Neural cell (in vitro differentiated cells): ENCODE data around the gene PTPRR.

ENCODE experiments used
- EP300 ChIP-seq: fragments of 450-650 bp; conservative IDR thresholded peaks from 2 replicates; pipeline ENCODE4 v1.6.1; 2014; ENCODE audit warnings: antibody characterized with exemption, mild to moderate bottlenecking, moderate library complexity; ENCODE audit not compliant: poor library complexity, severe bottlenecking
- TAF1 ChIP-seq: IDR thresholded peaks from 2 replicates; pipeline ENCODE4 v1.6.1; 2012; ENCODE audit warnings: low read depth
- TF ChIP-seq, protein P1 (sequence below): fragments of 450-650 bp; IDR thresholded peaks from 2 replicates; pipeline ENCODE4 v1.5.1; 2014; ENCODE audit warnings: antibody characterized with exemption, mild to moderate bottlenecking, moderate library complexity; ENCODE audit not compliant: poor library complexity, severe bottlenecking

DNA sequence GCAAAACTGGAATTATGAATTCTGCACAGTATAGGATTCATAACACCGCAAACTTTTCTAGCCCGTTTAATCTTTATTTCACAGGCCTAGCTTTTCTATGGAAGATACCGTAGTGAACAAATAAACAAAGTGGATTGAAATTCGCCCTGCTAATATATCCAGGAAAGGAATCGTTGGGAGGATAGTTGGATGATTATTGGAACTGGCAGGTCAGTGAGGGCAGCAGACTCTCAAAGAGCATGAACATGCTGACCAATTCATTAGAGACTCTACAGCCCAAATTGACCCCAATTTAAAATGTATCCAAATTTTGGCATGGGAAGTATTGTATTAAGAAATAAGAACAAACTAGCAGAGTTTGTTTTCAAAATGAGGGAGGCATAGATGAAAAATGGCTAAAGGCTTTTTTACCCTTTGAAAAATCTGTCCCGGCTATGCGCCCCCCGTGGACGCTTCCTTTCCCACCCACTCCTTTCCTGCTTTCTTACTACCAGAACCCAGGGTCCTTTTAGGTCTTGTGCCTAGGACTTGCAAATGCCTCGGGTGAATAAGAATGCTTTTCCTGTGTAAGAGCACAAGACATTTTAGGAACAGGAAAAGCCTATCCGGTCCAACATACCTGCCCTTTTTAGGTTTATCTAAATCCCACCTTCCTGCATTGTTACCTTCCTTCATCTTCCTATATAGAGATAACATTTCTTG lies 198.7 kb downstream of the PTPRR start:
- TF ChIP-seq EP300 (no peak), TAF1 (no peak)
- TF ChIP-seq, protein P1, sequence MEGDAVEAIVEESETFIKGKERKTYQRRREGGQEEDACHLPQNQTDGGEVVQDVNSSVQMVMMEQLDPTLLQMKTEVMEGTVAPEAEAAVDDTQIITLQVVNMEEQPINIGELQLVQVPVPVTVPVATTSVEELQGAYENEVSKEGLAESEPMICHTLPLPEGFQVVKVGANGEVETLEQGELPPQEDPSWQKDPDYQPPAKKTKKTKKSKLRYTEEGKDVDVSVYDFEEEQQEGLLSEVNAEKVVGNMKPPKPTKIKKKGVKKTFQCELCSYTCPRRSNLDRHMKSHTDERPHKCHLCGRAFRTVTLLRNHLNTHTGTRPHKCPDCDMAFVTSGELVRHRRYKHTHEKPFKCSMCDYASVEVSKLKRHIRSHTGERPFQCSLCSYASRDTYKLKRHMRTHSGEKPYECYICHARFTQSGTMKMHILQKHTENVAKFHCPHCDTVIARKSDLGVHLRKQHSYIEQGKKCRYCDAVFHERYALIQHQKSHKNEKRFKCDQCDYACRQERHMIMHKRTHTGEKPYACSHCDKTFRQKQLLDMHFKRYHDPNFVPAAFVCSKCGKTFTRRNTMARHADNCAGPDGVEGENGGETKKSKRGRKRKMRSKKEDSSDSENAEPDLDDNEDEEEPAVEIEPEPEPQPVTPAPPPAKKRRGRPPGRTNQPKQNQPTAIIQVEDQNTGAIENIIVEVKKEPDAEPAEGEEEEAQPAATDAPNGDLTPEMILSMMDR: no peak
